Activated T-cell treated with anti-CD3 and anti-CD28 coated beads, Interleukin-2, amount 50 U/mL, for 72 hours (primary cell): ENCODE data around the gene ZNF442. TPM values are rescaled to one million over a fixed set of nuclear protein-coding genes. Genes with fewer than 3 reads are reported as not detected.
"Not testable (repeated sequence)": the region's sequence is repeated elsewhere in the genome, so short reads cannot be mapped to it uniquely, and the experiment has no call there.

ENCODE experiments used
- ATAC-seq, 2 donors: fragments of 150-1000 bp; cut with Tn5 transposase; replicated peaks in 1 of 2; 2 replicates each; pipeline ENCODE4 v1.10.0; 2021; ENCODE audit warnings: moderate library complexity in 2 of 2, mild to moderate bottlenecking in 1 of 2
- DNase-seq, 2 donors: peaks; one replicate each; pipeline ENCODE4 v3.0.0; 2021 to 2022; ENCODE audit warnings: mixed read lengths in 1 of 2
- H3K27ac Mint-ChIP-seq: one replicate; pipeline ENCODE4 v1.8.0; 2022; ENCODE audit warnings: mild to moderate bottlenecking, moderate library complexity, mixed read lengths
- H3K27me3 Mint-ChIP-seq: one replicate; pipeline ENCODE4 v1.8.0; 2022; ENCODE audit warnings: low read depth, mixed read lengths
- H3K36me3 Mint-ChIP-seq, 2 donors: one replicate each; pipeline ENCODE4 v1.8.0; 2022; ENCODE audit warnings: mixed read lengths in 2 of 2, mild to moderate bottlenecking in 1 of 2; ENCODE audit not compliant: insufficient read depth in 2 of 2
- H3K4me1 Mint-ChIP-seq: one replicate; pipeline ENCODE4 v1.8.0; 2022; ENCODE audit warnings: low read depth, mixed read lengths
- H3K4me3 Mint-ChIP-seq, 2 donors: one replicate each; pipeline ENCODE4 v1.8.0; 2022; ENCODE audit warnings: mild to moderate bottlenecking in 2 of 2, mixed read lengths in 2 of 2, moderate library complexity in 2 of 2
- H3K9me3 Mint-ChIP-seq, 2 donors: one replicate each; pipeline ENCODE4 v1.8.0; 2022; ENCODE audit warnings: mixed read lengths in 2 of 2
- total RNA-seq, 2 donors: library from RNA; stranded (reverse); gene quantifications; one replicate each; pipeline ENCODE4 v1.2.3, GENCODE V29; 2022

Gene ZNF442
- total RNA-seq, 2 donors from 2014 or later, result 2.0 to 3.1 TPM

GRCh38 chr19:12353375-12353774, 12.1 kb downstream of the ZNF442 start:
- Mint-ChIP-seq H3K27ac (no peak overlapping the region), H3K4me1 (no peaks in the 10 kb centered on the region), H3K27me3 (no peaks in the 10 kb centered on the region), H3K4me3 (no peak overlapping the region), H3K9me3 (peaks cover 19 to 33% of the 10 kb centered on the region in 2 donors), H3K36me3 (peaks cover 29 to 52% of the 10 kb centered on the region in 2 donors)
- DNase-seq (no peak), ATAC-seq (no peak)

GRCh38 chr19:12350890-12351197, 14.6 kb downstream of the ZNF442 start:
- ATAC-seq, result no peak
- H3K36me3 Mint-ChIP-seq, result peaks cover 31 to 57% of the 10 kb centered on the region in 2 donors
- H3K27me3 Mint-ChIP-seq, result no peaks in the 10 kb centered on the region
- DNase-seq, result no peak
- peaks cover 28 to 39% of the 10 kb centered on the region in 2 donors for H3K9me3 Mint-ChIP-seq
- no peak overlapping the region for H3K4me3 Mint-ChIP-seq
- no peaks in the 10 kb centered on the region for H3K4me1 Mint-ChIP-seq
- no peak overlapping the region for H3K27ac Mint-ChIP-seq

- H3K36me3 Mint-ChIP-seq, result peaks cover 31 to 60% of the 10 kb centered on the region in 2 donors
Observed at GRCh38 chr19:12350185-12350889, 15.1 kb downstream of the ZNF442 start.

GRCh38 chr19:12346896-12347295, 18.6 kb downstream of the ZNF442 start:
- Mint-ChIP-seq H3K27me3 (no peaks in the 10 kb centered on the region), H3K9me3 (peaks cover 29% of the 10 kb centered on the region in 2 donors), H3K4me1 (no peaks in the 10 kb centered on the region), H3K36me3 (peaks cover 19 to 50% of the 10 kb centered on the region in 2 donors), H3K4me3 (no peak overlapping the region), H3K27ac (no peak overlapping the region)
- DNase-seq (peak; percentile 10 to 26), ATAC-seq (peak; percentile 55 to 60)

More at GRCh38 chr19:12350185-12350889, 15.1 kb downstream of the ZNF442 start:
- Mint-ChIP-seq H3K27ac (no peak overlapping the region), H3K4me1 (no peaks in the 10 kb centered on the region), H3K4me3 (no peak overlapping the region), H3K9me3 (peaks cover 30 to 39% of the 10 kb centered on the region in 2 donors), H3K27me3 (no peaks in the 10 kb centered on the region)
- ATAC-seq, result no peak
- no peak for DNase-seq

GRCh38 chr19:12345197-12345596, 20.3 kb downstream of the ZNF442 start:
- Mint-ChIP-seq H3K9me3 (peaks cover 21 to 25% of the 10 kb centered on the region in 2 donors), H3K4me1 (no peaks in the 10 kb centered on the region), H3K36me3 (peaks cover 13 to 38% of the 10 kb centered on the region in 2 donors), H3K27ac (no peak overlapping the region), H3K4me3 (no peak overlapping the region), H3K27me3 (no peaks in the 10 kb centered on the region)
- DNase-seq (no peak), ATAC-seq (no peak)

GRCh38 chr19:12333162-12334159, 32.0 kb downstream of the ZNF442 start, which contains the start of gene ZNF563:
ZNF563 (minus strand) TSS chr19:12333633; CDS start chr19:12333482, 151 bp downstream.
- H3K27me3 Mint-ChIP-seq, result no peaks in the 10 kb centered on the region

GRCh38 chr19:12331211-12331941, 34.1 kb downstream of the ZNF442 start:
- Mint-ChIP-seq H3K27ac (peak overlapping the region; percentile 95), H3K9me3 (no peaks in the 10 kb centered on the region), H3K36me3 (peaks cover 9 to 15% of the 10 kb centered on the region in 2 donors), H3K4me1 (peaks cover 52% of the 10 kb centered on the region), H3K27me3 (no peaks in the 10 kb centered on the region), H3K4me3 (peak overlapping the region; percentile 90 to 99)
- ATAC-seq (peak; percentile 79 to 81), DNase-seq (peak; percentile 89 to 96)

More at GRCh38 chr19:12333162-12334159, 32.0 kb downstream of the ZNF442 start, which contains the start of gene ZNF563:
- H3K4me1 Mint-ChIP-seq, result peaks cover 44% of the 10 kb centered on the region
- H3K4me3 Mint-ChIP-seq, result peak within 1 kb of the TSS; percentile 90 to 99
- ATAC-seq (peak; percentile 91 to 93), DNase-seq (peak; percentile 98 to 99)
- peaks cover 8% of the 10 kb centered on the region in 2 donors for H3K36me3 Mint-ChIP-seq
- H3K27ac Mint-ChIP-seq, result peak within 1 kb of the TSS; percentile 97
- H3K9me3 Mint-ChIP-seq, result no peaks in the 10 kb centered on the region

GRCh38 chr19:12330340-12330739, 35.1 kb downstream of the ZNF442 start:
- peak overlapping the region; percentile 90 to 99 for H3K4me3 Mint-ChIP-seq
- ATAC-seq (no peak), DNase-seq (no peak)
- H3K36me3 Mint-ChIP-seq, result peaks cover 9 to 23% of the 10 kb centered on the region in 2 donors
- peaks cover 62% of the 10 kb centered on the region for H3K4me1 Mint-ChIP-seq
- H3K9me3 Mint-ChIP-seq, result no peaks in the 10 kb centered on the region
- H3K27me3 Mint-ChIP-seq, result no peaks in the 10 kb centered on the region
- peak overlapping the region; percentile 95 for H3K27ac Mint-ChIP-seq

- Mint-ChIP-seq H3K9me3 (peaks cover 6 to 7% of the 10 kb centered on the region in 2 donors), H3K4me1 (peaks cover 33% of the 10 kb centered on the region), H3K36me3 (peaks cover 14 to 37% of the 10 kb centered on the region in 2 donors), H3K27ac (no peak overlapping the region), H3K27me3 (no peaks in the 10 kb centered on the region), H3K4me3 (no peak overlapping the region)
- DNase-seq (no peak), ATAC-seq (no peak)
Observed at GRCh38 chr19:12325690-12326089, 39.8 kb downstream of the ZNF442 start.

- peaks cover 14 to 25% of the 10 kb centered on the region in 2 donors for H3K9me3 Mint-ChIP-seq
- no peak overlapping the region for H3K27ac Mint-ChIP-seq
- H3K4me1 Mint-ChIP-seq, result no peaks in the 10 kb centered on the region
- H3K36me3 Mint-ChIP-seq, result peaks cover 30 to 57% of the 10 kb centered on the region in 2 donors
- no peaks in the 10 kb centered on the region for H3K27me3 Mint-ChIP-seq
- H3K4me3 Mint-ChIP-seq, result no peak overlapping the region
- no peak for ATAC-seq
- DNase-seq, result no peak
Observed at GRCh38 chr19:12318782-12319413, 46.6 kb downstream of the ZNF442 start.

GRCh38 chr19:12314553-12314952, 50.9 kb downstream of the ZNF442 start:
- H3K4me1 Mint-ChIP-seq, result no peaks in the 10 kb centered on the region
- peaks cover 6 to 19% of the 10 kb centered on the region in 2 donors for H3K9me3 Mint-ChIP-seq
- H3K27ac Mint-ChIP-seq, result no peak overlapping the region
- DNase-seq (no peak), ATAC-seq (no peak)
- H3K4me3 Mint-ChIP-seq, result no peak overlapping the region
- peaks cover 21 to 35% of the 10 kb centered on the region in 2 donors for H3K36me3 Mint-ChIP-seq
- no peaks in the 10 kb centered on the region for H3K27me3 Mint-ChIP-seq

GRCh38 chr19:12308891-12309290, 56.6 kb downstream of the ZNF442 start:
- H3K9me3 Mint-ChIP-seq, DNase-seq, H3K27ac Mint-ChIP-seq, H3K4me1 Mint-ChIP-seq, H3K36me3 Mint-ChIP-seq, H3K27me3 Mint-ChIP-seq, H3K4me3 Mint-ChIP-seq, ATAC-seq: not testable (repeated sequence)
